GM23248 (cell line): ENCODE measurements around the gene DAZ1.
"Not testable (repeated sequence)": the region's sequence is repeated elsewhere in the genome, so short reads cannot be mapped to it uniquely, and the experiment has no call there.

ENCODE experiments used
- EZH2 ChIP-seq: fragments of 200-600 bp; sonication (generic); IDR thresholded peaks from 2 replicates; pipeline ENCODE4 v1.6.1; 2018; ENCODE audit warnings: antibody characterized with exemption, mild to moderate bottlenecking; ENCODE audit not compliant: insufficient read depth, poor library complexity, severe bottlenecking
- EZH2phosphoT487 ChIP-seq: fragments of 200-600 bp; sonication (generic); IDR thresholded peaks from 2 replicates; pipeline ENCODE4 v1.6.1; 2018; ENCODE audit warnings: antibody characterized with exemption, moderate library complexity, mild to moderate bottlenecking, low read depth; ENCODE audit not compliant: insufficient read depth

DNA sequence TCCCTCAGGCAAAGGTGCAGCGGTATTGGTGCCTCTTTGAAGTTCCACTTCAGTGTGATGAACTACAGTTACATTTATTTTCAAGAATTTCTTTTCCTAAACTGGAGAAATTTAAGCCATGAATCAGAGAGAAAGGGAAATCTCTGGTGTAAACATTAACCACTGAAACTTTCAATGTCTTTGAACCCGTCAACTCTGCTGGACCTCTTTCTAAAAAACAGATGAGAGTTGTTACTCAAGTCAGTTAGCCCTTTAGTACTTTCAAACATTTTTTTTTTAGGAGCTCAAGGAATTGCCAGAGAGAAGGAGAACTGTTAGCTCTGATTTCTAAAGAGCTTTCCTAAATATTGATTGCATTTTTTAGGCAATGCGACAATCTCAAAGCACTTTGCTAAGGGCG, 8.6 kb upstream of the DAZ1 start:
- TF ChIP-seq EZH2, EZH2phosphoT487: not testable (repeated sequence)
